GM12878 (cell line): ENCODE data around the gene ENTPD6. TPM values are rescaled to one million over a fixed set of nuclear protein-coding genes. Genes with fewer than 3 reads are reported as not detected.

ENCODE experiments used
- ATAC-seq: fragments of 200-7000 bp; cut with Tn5 transposase; 3 replicates; pipeline ENCODE4 v1.9.1; 2020; ENCODE audit warnings: mild to moderate bottlenecking, moderate library complexity
- BruUV-seq: library from RNA; stranded (reverse); fragments of 400-500 nt; replicated peaks from 2 replicates; lab custom pipeline; 2021; lab: Mats Ljungman, UMichigan
- CTCF ChIA-PET: fragments of 300-600 bp; sonication (Branson Sonifier 250); formaldehyde crosslinking; extraction: SDS; loops from one replicate; lab custom pipeline; 2021; ENCODE audit warnings: inconsistent platforms; lab: Yijun Ruan, JAX
- POLR2A ChIA-PET: fragments of 350-600 bp; formaldehyde crosslinking; extraction: SDS; loops from one replicate; lab custom pipeline; 2021; ENCODE audit warnings: inconsistent platforms; lab: Charles Lee
- RAD21 ChIA-PET: fragments of 300-600 bp; sonication (Branson Sonifier 250); formaldehyde crosslinking; loops from one replicate; lab custom pipeline; 2023; ENCODE audit warnings: antibody characterized with exemption; ENCODE audit not compliant: unreplicated experiment; lab: Charles Lee
- SMC1A ChIA-PET: fragments of 300-600 bp; sonication (Branson Sonifier 250); formaldehyde crosslinking; loops from one replicate; lab custom pipeline; 2023; ENCODE audit not compliant: unreplicated experiment, uncharacterized antibody; lab: Charles Lee
- DNase-seq: peaks from one replicate; pipeline ENCODE4 v3.0.0-alpha.2; 2011; ENCODE audit warnings: low read depth, low spot score
- FAIRE-seq: peaks from 3 replicates; lab custom pipeline; 2011; peaks lifted over from hg19 to GRCh38; lab: Jason Lieb, UNC
- H2AFZ ChIP-seq: 2 replicates; pipeline ENCODE4 v1.6.0; 2011; ENCODE audit warnings: low read depth, low read length, control low read depth; ENCODE audit not compliant: control insufficient read depth
- H3K27ac ChIP-seq: 2 replicates; pipeline ENCODE4 v1.5.1; 2011; ENCODE audit warnings: control low read depth; ENCODE audit not compliant: control insufficient read depth, insufficient read depth
- H3K27me3 ChIP-seq, 2 experiments: replicated peaks in 1 of 2; 2 replicates each; pipeline versions ENCODE4 v1.6.0 to v1.6.1; 2011; ENCODE audit warnings: low read length in 1 of 2; ENCODE audit not compliant: control insufficient read depth in 2 of 2, insufficient read depth in 2 of 2
- H3K36me3 ChIP-seq, 2 experiments: 2 replicates each; pipeline ENCODE4 v1.5.1; 2011; ENCODE audit warnings: low read length in 1 of 2; ENCODE audit not compliant: control insufficient read depth in 2 of 2, insufficient read depth in 2 of 2
- H3K4me1 ChIP-seq: 2 replicates; pipeline ENCODE4 v1.6.1; 2011; ENCODE audit warnings: mild to moderate bottlenecking, low read length, moderate library complexity, mixed read lengths; ENCODE audit not compliant: control insufficient read depth, insufficient read depth
- H3K4me2 ChIP-seq: 2 replicates; pipeline ENCODE4 v1.6.0; 2011; ENCODE audit warnings: control low read depth; ENCODE audit not compliant: control insufficient read depth, insufficient read depth
- H3K4me3 ChIP-seq: fragments of 200-600 bp; sonication (generic); 2 replicates; pipeline ENCODE4 v1.5.1; 2016
- H3K79me2 ChIP-seq: 2 replicates; pipeline ENCODE4 v1.6.0; 2011; ENCODE audit warnings: low read length; ENCODE audit not compliant: control insufficient read depth, insufficient read depth
- H3K9ac ChIP-seq: 2 replicates; pipeline ENCODE4 v1.8.0; 2011; ENCODE audit warnings: low read length, control low read depth, mixed read lengths; ENCODE audit not compliant: control insufficient read depth, insufficient read depth
- H3K9me3 ChIP-seq: replicated peaks from 3 replicates; pipeline ENCODE4 v1.5.1; 2011; ENCODE audit warnings: mild to moderate bottlenecking, low read length; ENCODE audit not compliant: control insufficient read depth, insufficient read depth
- H4K20me1 ChIP-seq: 2 replicates; pipeline ENCODE4 v1.6.0; 2011; ENCODE audit not compliant: control insufficient read depth, insufficient read depth
- HDAC6 ChIP-seq: fragments of 200-600 bp; sonication (generic); IDR thresholded peaks from one replicate; pipeline ENCODE4 v1.8.0; 2017; ENCODE audit warnings: antibody characterized with exemption; ENCODE audit not compliant: unreplicated experiment
- NR2C1 ChIP-seq: fragments of 450-650 bp; IDR thresholded peaks from 2 replicates; pipeline ENCODE4 v1.6.1; 2017; ENCODE audit warnings: antibody characterized with exemption, mild to moderate bottlenecking, moderate library complexity
- RBBP5 ChIP-seq: fragments of 200-600 bp; sonication (generic); conservative IDR thresholded peaks from 2 replicates; pipeline ENCODE4 v1.6.1; 2016
- SREBF2 ChIP-seq: IDR thresholded peaks from 2 replicates; pipeline ENCODE4 v1.6.1; 2012; ENCODE audit warnings: mild to moderate bottlenecking, low read length
- TCF7 ChIP-seq: IDR thresholded peaks from 2 replicates; pipeline ENCODE4 v1.6.1; 2014; ENCODE audit warnings: antibody characterized with exemption, borderline replicate concordance
- ZBED1 ChIP-seq: IDR thresholded peaks from 2 replicates; pipeline ENCODE4 v1.6.1; 2016; ENCODE audit warnings: borderline replicate concordance
- WGBS: methylation state at CpG from one replicate; pipeline ENCODE4 v1.1.6; 2016; ENCODE audit warnings: low lambda C conversion rate; ENCODE audit not compliant: insufficient replicate concordance, insufficient coverage; ENCODE audit errors: missing lambda C conversion rate; 5-methylcytosine and 5-hydroxymethylcytosine counted together
- in situ Hi-C: fragments of 300-500 bp; cut with MboI; formaldehyde crosslinking; loops from 9 replicates; pipeline ENCODE4 v1.14.3; 2018; ENCODE audit warnings: mixed read lengths
- intact Hi-C: fragments of 100-400 bp; cut with micrococcal nuclease; formaldehyde crosslinking; loops from one replicate; pipeline ENCODE4 v1.14.2; 2022; ENCODE audit not compliant: unreplicated experiment
- polyA plus RNA-seq, 11 experiments: library from polyadenylated mRNA; depleted of rRNA in 4 of 11; unstranded in 6 of 11; stranded (reverse) in 5 of 11; fragments of >200 nt; fragmentation: Nextera tagmentation in 4 of 11; fragmentation: Illumina TruSeq in 1 of 11; extraction: Ambion mirVana in 4 of 11; extraction: Trizol in 1 of 11; gene quantifications; 1 replicate in 1 of 11; 2 replicates in 10 of 11; pipeline versions ENCODE4 v1.2.1 to v1.2.3, GENCODE V29; 2011 to 2016; ENCODE audit warnings: inconsistent platforms in 2 of 11, missing spikeins in 2 of 11, low read depth in 1 of 11
- total RNA-seq, 4 experiments: library from RNA; depleted of rRNA in 3 of 4; stranded (reverse); fragments of >200 nt in 3 of 4; fragmentation: Illumina TruSeq in 1 of 4; extraction: Trizol in 1 of 4; gene quantifications; 2 replicates each; pipeline versions ENCODE4 v1.2.1 to v1.2.3, GENCODE V29; 2013 to 2021
- TF ChIP-seq, protein P1 (sequence below): IDR thresholded peaks from 2 replicates; pipeline ENCODE4 v1.6.1; 2012; ENCODE audit warnings: low read depth, low read length, improper control_type of control experiment

The ENTPD6 gene
- total and polyA plus RNA-seq, 10 of the 15 experiments (the other 5 are each of a cell fraction or from before 2014, with no cell fraction given) = 0.53 to 45.4 (median 31.1) TPM

DNA sequence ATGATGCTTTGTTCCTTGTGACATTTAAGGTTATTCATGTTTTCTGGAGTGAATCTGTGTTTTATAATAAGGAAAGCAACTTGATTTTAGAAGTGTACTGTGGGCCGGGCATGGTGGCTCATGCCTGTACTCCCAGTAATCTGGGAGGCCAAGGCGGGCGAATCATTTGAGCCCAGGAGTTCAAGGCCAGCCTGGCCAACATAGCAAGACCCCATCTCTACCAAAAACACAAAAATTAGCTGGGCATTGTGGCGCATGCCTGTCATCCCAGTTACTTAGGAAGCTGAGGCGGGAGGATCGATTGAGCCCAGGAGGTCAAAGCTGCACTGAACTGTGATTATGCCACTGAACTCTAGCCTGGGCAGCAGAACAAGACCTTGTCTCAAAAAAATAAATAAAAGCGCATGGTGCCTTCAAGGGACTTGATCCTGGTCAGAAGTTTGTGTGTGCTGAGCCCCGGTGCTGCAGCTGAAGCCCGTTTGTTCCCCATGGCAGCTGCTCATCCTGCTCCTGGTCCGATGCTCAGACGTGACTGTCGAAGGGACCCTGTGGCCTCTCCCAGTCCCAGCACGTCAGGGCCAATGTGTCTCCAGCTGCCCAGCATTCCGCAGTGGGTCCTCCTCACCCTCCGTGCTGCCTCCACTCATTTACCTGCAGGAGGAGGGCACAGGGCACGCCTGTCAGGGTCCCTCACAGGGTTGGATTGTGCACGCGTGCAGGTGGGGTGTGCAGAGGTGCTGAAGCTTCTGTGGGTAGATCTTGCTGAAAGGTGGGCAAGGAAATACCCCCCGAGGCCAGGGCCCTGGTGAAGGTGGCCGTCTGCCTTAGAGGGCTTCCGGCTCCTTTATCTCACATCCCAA lies 18.3 kb downstream of the ENTPD6 start:
- no TSS peak for BruUV-seq
- no peak for TF ChIP-seq SREBF2
- no peak for TF ChIP-seq TCF7
- TF ChIP-seq, protein P1, sequence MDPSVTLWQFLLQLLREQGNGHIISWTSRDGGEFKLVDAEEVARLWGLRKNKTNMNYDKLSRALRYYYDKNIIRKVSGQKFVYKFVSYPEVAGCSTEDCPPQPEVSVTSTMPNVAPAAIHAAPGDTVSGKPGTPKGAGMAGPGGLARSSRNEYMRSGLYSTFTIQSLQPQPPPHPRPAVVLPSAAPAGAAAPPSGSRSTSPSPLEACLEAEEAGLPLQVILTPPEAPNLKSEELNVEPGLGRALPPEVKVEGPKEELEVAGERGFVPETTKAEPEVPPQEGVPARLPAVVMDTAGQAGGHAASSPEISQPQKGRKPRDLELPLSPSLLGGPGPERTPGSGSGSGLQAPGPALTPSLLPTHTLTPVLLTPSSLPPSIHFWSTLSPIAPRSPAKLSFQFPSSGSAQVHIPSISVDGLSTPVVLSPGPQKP = no peak
- TF ChIP-seq RBBP5 = no peak
- TF ChIP-seq ZBED1 = no peak
- TF ChIP-seq NR2C1 = no peak
- TF ChIP-seq HDAC6 = no peak

More for the DNA sequence above, 18.3 kb downstream of the ENTPD6 start:
- Histone ChIP-seq H2AFZ (no peak overlapping the region), H3K4me3 (no peak overlapping the region), H3K4me2 (no peak overlapping the region), H3K27ac (no peak overlapping the region), H3K36me3 (peaks cover 8 to 14% of the 10 kb centered on the region in 2 experiments; a peak in 3 of 4 replicates), H3K79me2 (no peaks in the 10 kb centered on the region), H4K20me1 (no peaks in the 10 kb centered on the region), H3K9me3 (no peaks in the 10 kb centered on the region), H3K9ac (no peak overlapping the region), H3K4me1 (no peaks in the 10 kb centered on the region), H3K27me3 (no peaks in the 10 kb centered on the region)
- in situ Hi-C loops (no loop called here), intact Hi-C loops (no loop called here)
- ChIA-PET RAD21 (no interaction called here), POLR2A (no interaction called here), CTCF (no interaction called here), SMC1A (no interaction called here)
- ATAC-seq (no peak), FAIRE-seq (no peak), DNase-seq (no peak)
- WGBS = 97% methylated on average over 21 of the region's 21 CpGs
